Sigmoid colon (tissue), 4 donors: Measurements from ENCODE around the gene PAX5.

Experiments
- EP300 ChIP-seq, 4 donors: sonication (generic); formaldehyde crosslinking; IDR thresholded peaks; one replicate each; pipeline ENCODE4 v1.6.1; 2017; ENCODE audit warnings: antibody characterized with exemption in 4 of 4
- TF ChIP-seq, protein P1 (sequence below), 4 experiments: fragments of 450-650 bp in 3 of 4; fragments of 200-600 bp in 1 of 4; IDR thresholded peaks; one replicate each; pipeline ENCODE4 v1.5.1; 2016 to 2019; ENCODE audit warnings: antibody characterized with exemption in 4 of 4, mild to moderate bottlenecking in 3 of 4, moderate library complexity in 2 of 4

- TF ChIP-seq, protein P1, sequence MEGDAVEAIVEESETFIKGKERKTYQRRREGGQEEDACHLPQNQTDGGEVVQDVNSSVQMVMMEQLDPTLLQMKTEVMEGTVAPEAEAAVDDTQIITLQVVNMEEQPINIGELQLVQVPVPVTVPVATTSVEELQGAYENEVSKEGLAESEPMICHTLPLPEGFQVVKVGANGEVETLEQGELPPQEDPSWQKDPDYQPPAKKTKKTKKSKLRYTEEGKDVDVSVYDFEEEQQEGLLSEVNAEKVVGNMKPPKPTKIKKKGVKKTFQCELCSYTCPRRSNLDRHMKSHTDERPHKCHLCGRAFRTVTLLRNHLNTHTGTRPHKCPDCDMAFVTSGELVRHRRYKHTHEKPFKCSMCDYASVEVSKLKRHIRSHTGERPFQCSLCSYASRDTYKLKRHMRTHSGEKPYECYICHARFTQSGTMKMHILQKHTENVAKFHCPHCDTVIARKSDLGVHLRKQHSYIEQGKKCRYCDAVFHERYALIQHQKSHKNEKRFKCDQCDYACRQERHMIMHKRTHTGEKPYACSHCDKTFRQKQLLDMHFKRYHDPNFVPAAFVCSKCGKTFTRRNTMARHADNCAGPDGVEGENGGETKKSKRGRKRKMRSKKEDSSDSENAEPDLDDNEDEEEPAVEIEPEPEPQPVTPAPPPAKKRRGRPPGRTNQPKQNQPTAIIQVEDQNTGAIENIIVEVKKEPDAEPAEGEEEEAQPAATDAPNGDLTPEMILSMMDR (IDR thresholded peaks at IDR 0.05) = no peak
- no peak for TF ChIP-seq EP300 (IDR thresholded peaks at IDR 0.05)
These were observed 180.0 kb downstream of the PAX5 start for GRCh38 chr9:36854034-36854433.
